Ascending aorta (tissue), 2 donors: ENCODE results near the gene GTPBP2. TPM values are rescaled to one million over a fixed set of nuclear protein-coding genes. Genes with fewer than 3 reads are reported as not detected.

Experiments used
- DNase-seq, 2 donors: peaks; one replicate each; pipeline ENCODE4 v3.0.0-alpha.2; 2019; ENCODE audit warnings: low spot score in 2 of 2
- H3K27ac ChIP-seq, 2 donors: fragments of 200-600 bp; sonication (generic); one replicate each; pipeline ENCODE4 v1.5.1; 2016 to 2017; ENCODE audit warnings: mild to moderate bottlenecking in 1 of 2
- H3K27me3 ChIP-seq: fragments of 200-600 bp; sonication (generic); one replicate; pipeline ENCODE4 v1.5.1; 2017
- H3K36me3 ChIP-seq, 2 donors: fragments of 200-600 bp; sonication (generic); one replicate each; pipeline ENCODE4 v1.5.1; 2016
- H3K4me1 ChIP-seq, 2 donors: fragments of 200-600 bp; sonication (generic); one replicate each; pipeline ENCODE4 v1.5.1; 2016 to 2017; ENCODE audit warnings: mild to moderate bottlenecking in 1 of 2
- H3K4me3 ChIP-seq, 2 donors: fragments of 200-600 bp; sonication (generic); one replicate each; pipeline ENCODE4 v1.5.1; 2016 to 2017; ENCODE audit warnings: mild to moderate bottlenecking in 1 of 2
- H3K9me3 ChIP-seq, 2 donors: fragments of 200-600 bp; sonication (generic); one replicate each; pipeline ENCODE4 v1.5.1; 2016
- intact Hi-C: fragments of 100-400 bp; cut with DNase I; formaldehyde crosslinking; loops from one replicate; pipeline ENCODE4 v1.15.1; 2023
- total RNA-seq: library from RNA; depleted of rRNA; stranded (reverse); fragments of >200 nt; gene quantifications from one replicate; pipeline ENCODE4 v1.1.0, GENCODE V29; 2016
- TF ChIP-seq, protein P1 (sequence below), 3 experiments: fragments of 200-600 bp in 2 of 3; fragments of 450-650 bp in 1 of 3; sonication (generic) in 2 of 3; IDR thresholded peaks; one replicate each; pipeline ENCODE4 v1.5.1; 2016 to 2019; ENCODE audit warnings: antibody characterized with exemption in 3 of 3, mild to moderate bottlenecking in 1 of 3, moderate library complexity in 1 of 3

GTPBP2 gene
- total RNA-seq, 1 donor from 2014 or later: 30.7 TPM

DNA sequence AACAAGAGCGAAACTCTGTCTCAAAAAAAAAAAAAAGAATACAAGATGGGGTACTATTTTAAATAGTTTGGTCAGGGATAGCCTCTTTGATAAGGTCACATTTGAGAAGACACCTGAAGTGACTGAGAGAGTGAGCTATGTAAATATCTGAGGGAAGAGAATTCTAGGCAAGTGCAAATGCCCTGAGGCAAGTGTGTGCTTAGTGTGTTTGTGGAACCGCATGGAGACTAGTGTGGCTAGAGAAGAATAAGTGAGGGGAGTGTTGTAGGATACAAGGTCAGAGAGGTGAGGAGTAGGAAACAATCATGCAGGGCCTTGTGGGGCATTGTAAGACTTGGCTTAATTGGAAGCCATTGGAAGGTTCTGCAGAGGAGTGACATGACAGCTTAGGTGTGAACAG lies 19.2 kb upstream of the GTPBP2 start:
- intact Hi-C loops: no loop called here
- Histone ChIP-seq H3K9me3 (no peaks in the 10 kb centered on the region), H3K36me3 (no peaks in the 10 kb centered on the region), H3K4me3 (no peak overlapping the region), H3K27me3 (no peaks in the 10 kb centered on the region), H3K27ac (no peak overlapping the region), H3K4me1 (peaks cover 0 to 8% of the 10 kb centered on the region in 2 donors)
- no peak for DNase-seq
- TF ChIP-seq, protein P1, sequence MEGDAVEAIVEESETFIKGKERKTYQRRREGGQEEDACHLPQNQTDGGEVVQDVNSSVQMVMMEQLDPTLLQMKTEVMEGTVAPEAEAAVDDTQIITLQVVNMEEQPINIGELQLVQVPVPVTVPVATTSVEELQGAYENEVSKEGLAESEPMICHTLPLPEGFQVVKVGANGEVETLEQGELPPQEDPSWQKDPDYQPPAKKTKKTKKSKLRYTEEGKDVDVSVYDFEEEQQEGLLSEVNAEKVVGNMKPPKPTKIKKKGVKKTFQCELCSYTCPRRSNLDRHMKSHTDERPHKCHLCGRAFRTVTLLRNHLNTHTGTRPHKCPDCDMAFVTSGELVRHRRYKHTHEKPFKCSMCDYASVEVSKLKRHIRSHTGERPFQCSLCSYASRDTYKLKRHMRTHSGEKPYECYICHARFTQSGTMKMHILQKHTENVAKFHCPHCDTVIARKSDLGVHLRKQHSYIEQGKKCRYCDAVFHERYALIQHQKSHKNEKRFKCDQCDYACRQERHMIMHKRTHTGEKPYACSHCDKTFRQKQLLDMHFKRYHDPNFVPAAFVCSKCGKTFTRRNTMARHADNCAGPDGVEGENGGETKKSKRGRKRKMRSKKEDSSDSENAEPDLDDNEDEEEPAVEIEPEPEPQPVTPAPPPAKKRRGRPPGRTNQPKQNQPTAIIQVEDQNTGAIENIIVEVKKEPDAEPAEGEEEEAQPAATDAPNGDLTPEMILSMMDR (IDR thresholded peaks at IDR 0.05): no peak

DNA sequence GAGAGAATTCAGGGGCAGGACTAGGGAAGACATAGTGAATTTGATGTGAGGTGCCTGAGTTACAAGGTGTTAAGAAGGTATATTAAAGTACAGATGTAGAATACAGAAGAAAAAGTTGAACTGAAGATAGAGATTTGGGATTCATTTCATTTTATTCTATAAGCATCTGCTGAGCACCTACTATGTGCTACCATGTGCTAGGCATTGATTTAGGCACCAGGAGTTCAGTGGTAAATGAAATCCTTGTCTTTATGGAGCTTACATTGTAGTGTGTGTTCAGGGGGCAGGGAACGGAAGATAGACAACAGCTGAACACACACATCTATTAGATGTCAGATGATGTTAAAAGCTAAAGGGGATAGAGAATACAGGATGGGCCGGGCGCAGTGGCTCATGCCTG lies 18.5 kb upstream of the GTPBP2 start:
- no peak for DNase-seq
- Histone ChIP-seq H3K36me3 (no peaks in the 10 kb centered on the region), H3K9me3 (no peaks in the 10 kb centered on the region), H3K27ac (no peak overlapping the region), H3K27me3 (no peaks in the 10 kb centered on the region), H3K4me3 (no peak overlapping the region), H3K4me1 (peaks cover 0 to 8% of the 10 kb centered on the region in 2 donors)
- TF ChIP-seq, protein P1 (IDR thresholded peaks at IDR 0.05): no peak
- intact Hi-C loops: no loop called here

DNA sequence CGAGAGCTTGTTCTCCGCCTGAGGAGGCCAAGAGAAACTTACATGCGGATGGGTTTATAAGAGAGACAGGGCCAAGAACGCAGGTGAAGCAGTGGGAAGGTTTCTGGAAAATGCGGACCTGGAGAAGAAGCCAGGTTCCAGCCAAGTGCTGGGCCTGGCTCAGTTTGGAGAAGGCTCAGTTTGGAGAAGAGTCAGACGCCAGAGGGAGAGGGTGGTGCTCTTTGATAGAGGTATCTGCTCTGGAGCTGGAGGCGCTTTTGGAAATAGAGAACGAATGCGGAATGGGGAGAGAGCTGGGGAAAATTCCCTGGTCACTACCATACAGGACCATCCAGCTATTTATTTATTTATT lies 16.5 kb upstream of the GTPBP2 start:
- no peak overlapping the region for H3K27ac ChIP-seq
- peaks cover 0 to 8% of the 10 kb centered on the region in 2 donors for H3K4me1 ChIP-seq
- intact Hi-C loops: no loop called here
- H3K4me3 ChIP-seq: peak overlapping the region; percentile 57 to 61
- H3K27me3 ChIP-seq: no peaks in the 10 kb centered on the region
- no peaks in the 10 kb centered on the region for H3K9me3 ChIP-seq
- no peak for DNase-seq
- TF ChIP-seq, protein P1 (IDR thresholded peaks at IDR 0.05): no peak
- H3K36me3 ChIP-seq: peaks cover under 1 to 20% of the 10 kb centered on the region in 2 donors

DNA sequence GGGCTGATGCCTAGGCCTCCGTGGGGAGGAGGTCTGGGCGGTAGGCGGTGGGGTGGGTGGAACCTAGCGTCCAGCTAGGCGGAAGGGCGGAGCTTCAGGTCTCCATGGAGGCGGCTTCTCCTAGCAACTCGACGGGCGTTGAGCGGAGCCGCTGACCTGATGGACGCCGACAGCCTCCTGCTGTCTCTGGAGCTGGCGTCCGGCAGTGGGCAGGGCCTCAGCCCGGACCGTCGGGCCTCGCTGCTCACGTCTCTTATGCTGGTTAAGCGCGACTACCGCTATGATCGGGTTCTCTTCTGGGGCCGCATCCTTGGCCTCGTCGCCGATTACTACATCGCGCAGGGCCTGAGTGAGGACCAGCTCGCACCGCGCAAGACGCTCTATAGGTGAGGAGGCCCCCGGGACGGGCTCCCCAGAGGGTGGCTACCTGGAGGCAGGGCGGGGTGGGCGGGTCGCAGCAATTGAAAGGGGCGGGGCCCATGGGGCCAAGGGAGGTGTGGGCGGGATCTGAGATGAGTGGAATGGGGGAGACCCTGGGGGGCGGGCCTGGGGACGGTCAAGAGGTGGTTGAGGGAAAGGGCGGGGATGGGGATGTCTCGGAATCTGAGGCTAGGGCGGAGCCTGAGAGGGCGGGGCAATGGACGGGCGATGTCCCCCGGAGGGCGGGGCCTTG lies 16.0 kb upstream of the GTPBP2 start, which contains the start of gene RSPH9:
Gene RSPH9 (plus strand): TSS at position 97 of the 673 bp plus-strand sequence. CDS start 63 bp downstream, at position 160.
- no peak within 1 kb of the TSS for H3K27ac ChIP-seq
- DNase-seq: peak in 1 of 2 donors; percentile 71

DNA sequence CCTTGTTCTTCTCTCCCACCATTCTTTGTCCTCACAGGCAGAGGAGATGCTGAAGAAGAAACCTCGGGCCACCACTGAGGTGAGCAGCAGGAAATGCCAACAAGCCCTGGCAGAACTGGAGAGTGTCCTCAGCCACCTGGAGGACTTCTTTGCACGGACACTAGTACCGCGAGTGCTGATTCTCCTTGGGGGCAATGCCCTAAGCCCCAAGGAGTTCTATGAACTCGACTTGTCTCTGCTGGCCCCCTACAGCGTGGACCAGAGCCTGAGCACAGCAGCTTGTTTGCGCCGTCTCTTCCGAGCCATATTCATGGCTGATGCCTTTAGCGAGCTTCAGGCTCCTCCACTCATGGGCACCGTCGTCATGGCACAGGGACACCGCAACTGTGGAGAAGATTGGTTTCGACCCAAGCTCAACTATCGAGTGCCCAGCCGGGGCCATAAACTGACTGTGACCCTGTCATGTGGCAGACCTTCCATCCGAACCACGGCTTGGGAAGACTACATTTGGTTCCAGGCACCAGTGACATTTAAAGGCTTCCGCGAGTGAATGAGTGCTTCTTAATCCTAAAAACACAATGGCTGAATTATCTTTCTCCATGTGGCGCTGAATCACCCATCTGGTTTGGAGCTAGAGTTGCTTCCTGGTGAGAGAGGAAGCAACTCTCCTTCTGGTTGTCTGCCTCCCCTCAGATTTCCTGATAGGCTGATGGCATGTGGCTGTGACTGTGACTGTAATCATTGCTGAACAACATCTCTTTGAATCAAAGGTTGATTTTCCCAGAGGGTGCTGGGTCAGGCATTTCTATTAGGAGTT lies 11.1 kb upstream of the GTPBP2 start:
- Histone ChIP-seq H3K4me3 (no peak overlapping the region), H3K9me3 (no peaks in the 10 kb centered on the region), H3K4me1 (peaks cover 0 to 16% of the 10 kb centered on the region in 2 donors), H3K36me3 (peaks cover 14 to 46% of the 10 kb centered on the region in 2 donors), H3K27ac (no peak overlapping the region), H3K27me3 (no peaks in the 10 kb centered on the region)
- intact Hi-C loops: no loop called here
- DNase-seq: no peak
- TF ChIP-seq, protein P1 (IDR thresholded peaks at IDR 0.05): no peak

More for the DNA sequence above, 16.0 kb upstream of the GTPBP2 start, which contains the start of gene RSPH9:
- peaks cover 6 to 25% of the 10 kb centered on the region in 2 donors for H3K36me3 ChIP-seq
- H3K4me1 ChIP-seq: peaks cover 0 to 8% of the 10 kb centered on the region in 2 donors
- intact Hi-C loops: no loop called here
- peak within 1 kb of the TSS; percentile 57 to 61 for H3K4me3 ChIP-seq
- TF ChIP-seq, protein P1 (IDR thresholded peaks at IDR 0.05): no peak
- no peaks in the 10 kb centered on the region for H3K9me3 ChIP-seq
- H3K27me3 ChIP-seq: no peaks in the 10 kb centered on the region
